ENCODE measurements around the gene ZNF883. TPM values are rescaled to one million over a fixed set of nuclear protein-coding genes. Genes with fewer than 3 reads are reported as not detected.

ZNF883 gene
- total RNA-seq, 1 experiment from 2014 or later, result 0.13 TPM

DNA sequence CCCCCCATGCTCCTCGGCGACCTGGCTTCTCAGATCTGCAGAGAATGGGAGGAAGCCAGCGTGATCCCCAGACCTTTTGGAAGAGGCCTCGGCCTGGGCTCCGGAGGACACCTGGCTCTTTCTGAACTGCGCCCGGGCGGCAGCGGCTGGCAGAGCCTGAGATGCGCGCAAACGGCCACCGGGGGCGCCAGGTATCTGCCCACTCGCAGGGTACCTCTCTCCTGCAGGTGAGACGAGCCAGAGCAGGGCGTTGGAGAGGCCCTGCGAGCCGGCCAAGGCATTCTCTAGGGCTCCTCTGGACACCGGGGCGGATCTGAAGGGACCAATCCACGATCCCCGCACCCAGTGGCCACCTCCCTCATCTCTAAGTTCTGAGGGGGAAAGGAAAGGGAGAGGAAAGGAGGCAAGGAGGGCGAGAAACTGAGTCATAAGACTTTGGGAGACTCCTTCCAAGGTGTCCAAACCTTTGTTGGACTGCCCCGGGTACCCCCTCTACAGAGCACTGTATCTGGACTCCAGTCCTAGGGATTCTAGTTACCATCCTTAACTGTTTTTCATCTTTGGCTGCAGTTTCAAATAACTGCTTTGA is 66.3 kb downstream of the ZNF883 start:
- no peak for DNase-seq
- Histone ChIP-seq H3K27me3 (no peaks in the 10 kb centered on the region), H3K36me3 (no peaks in the 10 kb centered on the region), H3K9me3 (no peaks in the 10 kb centered on the region), H3K4me3 (no peak overlapping the region)

- Histone ChIP-seq H3K27me3 (no peaks in the 10 kb centered on the region; the same call in 1 of the 2 replicates), H3K4me3 (no peak overlapping the region), H3K36me3 (no peaks in the 10 kb centered on the region), H3K9me3 (no peaks in the 10 kb centered on the region)
- no peak for DNase-seq
Measured at GRCh38 chr9:112939418-112939817, 72.6 kb downstream of the ZNF883 start.

DNA sequence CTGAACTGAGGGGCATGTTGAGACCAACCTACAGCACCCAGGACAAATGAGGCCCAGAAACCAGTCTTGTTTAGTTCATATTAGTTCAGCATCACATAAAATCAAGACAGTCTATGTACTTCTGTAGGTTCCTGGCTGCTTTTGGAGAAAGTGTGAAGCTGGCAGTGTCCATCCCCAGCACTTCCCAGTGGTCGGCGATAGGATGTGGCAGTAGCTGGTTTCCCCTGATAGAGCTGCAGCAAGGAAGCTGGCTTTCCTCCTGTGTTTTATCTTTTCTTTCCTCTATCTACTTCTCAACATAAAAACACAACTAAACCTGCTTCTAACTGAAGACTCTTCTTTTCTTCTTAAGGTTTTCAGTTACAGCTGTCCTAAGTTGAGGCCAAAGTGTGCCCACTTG is 78.3 kb downstream of the ZNF883 start:
- DNase-seq, result no peak
- Histone ChIP-seq H3K36me3 (no peaks in the 10 kb centered on the region), H3K4me3 (no peak overlapping the region), H3K27me3 (no peaks in the 10 kb centered on the region; the same call in 1 of the 2 replicates), H3K9me3 (no peaks in the 10 kb centered on the region)

- H3K36me3 ChIP-seq, result no peaks in the 10 kb centered on the region
- H3K9me3 ChIP-seq, result no peaks in the 10 kb centered on the region
- DNase-seq, result no peak
- H3K4me3 ChIP-seq, result no peak overlapping the region
- peaks cover 8% of the 10 kb centered on the region for H3K27me3 ChIP-seq
Measured at GRCh38 chr9:112925058-112925641, 86.8 kb downstream of the ZNF883 start.

GRCh38 chr9:112921549-112921948 is 90.4 kb downstream of the ZNF883 start:
- H3K27me3 ChIP-seq, result peaks cover 8% of the 10 kb centered on the region
- no peak overlapping the region for H3K4me3 ChIP-seq
- no peaks in the 10 kb centered on the region for H3K36me3 ChIP-seq
- DNase-seq, result no peak
- H3K9me3 ChIP-seq, result no peaks in the 10 kb centered on the region

DNA sequence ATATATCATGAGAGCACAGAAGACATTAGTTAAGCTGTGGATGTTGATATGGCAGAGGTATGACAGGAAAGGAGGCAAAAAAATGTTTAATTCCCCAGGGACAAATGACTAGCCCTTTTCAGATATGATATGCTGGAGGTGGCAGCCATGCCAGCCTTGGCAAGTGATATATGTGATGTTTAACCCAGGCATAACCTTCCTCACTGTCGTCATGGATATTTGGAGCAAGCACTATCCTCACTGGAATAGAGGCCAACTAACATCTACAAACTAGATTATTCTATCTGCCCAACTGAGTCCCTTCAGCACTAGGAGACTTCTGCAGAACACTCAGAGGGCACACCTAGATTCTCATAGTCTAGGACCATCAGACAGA is 94.0 kb downstream of the ZNF883 start:
- H3K27me3 ChIP-seq, result no peaks in the 10 kb centered on the region
- DNase-seq, result no peak
- H3K4me3 ChIP-seq, result no peak overlapping the region
- no peaks in the 10 kb centered on the region for H3K36me3 ChIP-seq
- H3K9me3 ChIP-seq, result no peaks in the 10 kb centered on the region

GRCh38 chr9:112917047-112917986 is 94.7 kb downstream of the ZNF883 start:
- H3K27me3 ChIP-seq, result no peaks in the 10 kb centered on the region
- H3K9me3 ChIP-seq, result no peaks in the 10 kb centered on the region
- no peak overlapping the region for H3K4me3 ChIP-seq
- no peak for DNase-seq
- H3K36me3 ChIP-seq, result no peaks in the 10 kb centered on the region

DNA sequence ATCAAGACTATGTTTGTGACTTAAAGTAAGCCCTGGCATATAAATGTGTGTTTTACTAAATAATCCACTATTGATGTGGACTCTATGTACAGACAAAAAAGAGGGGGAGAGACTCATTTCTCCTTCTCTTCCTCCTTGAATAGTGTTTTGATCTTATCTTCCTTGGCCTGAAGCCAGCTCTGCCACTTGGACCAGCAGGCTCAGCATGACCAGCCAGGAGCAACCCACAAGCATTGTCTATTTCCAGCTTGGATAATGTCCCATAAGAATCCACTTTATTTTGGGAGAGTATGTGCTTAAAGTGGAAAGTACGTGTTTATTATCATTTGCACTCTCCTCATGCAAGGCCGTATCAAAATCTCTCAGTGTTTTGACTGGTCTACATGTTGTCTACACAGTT is 97.5 kb downstream of the ZNF883 start:
- no peak overlapping the region for H3K4me3 ChIP-seq
- no peaks in the 10 kb centered on the region for H3K36me3 ChIP-seq
- H3K9me3 ChIP-seq, result no peaks in the 10 kb centered on the region
- DNase-seq, result no peak
- no peaks in the 10 kb centered on the region for H3K27me3 ChIP-seq

DNA sequence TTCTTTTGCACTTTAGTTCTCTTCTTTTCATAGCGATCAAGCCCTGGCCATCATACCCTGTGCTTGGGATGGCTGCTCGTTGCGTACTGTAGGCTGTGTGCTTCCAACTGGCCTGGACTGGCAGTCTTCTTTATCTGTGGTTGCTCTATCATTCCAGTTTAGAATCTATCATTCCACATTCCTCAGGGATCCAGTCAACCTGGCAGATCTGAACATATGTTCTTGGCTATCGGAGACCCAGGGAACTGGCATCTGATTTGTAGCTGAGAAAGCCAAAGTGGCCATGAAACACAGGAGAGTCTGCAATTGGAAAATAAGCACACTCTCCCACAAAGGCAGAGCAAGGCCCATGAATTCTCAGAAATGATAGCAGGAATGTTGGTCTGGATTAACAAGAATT is 98.7 kb downstream of the ZNF883 start:
- H3K9me3 ChIP-seq, result no peaks in the 10 kb centered on the region
- H3K36me3 ChIP-seq, result no peaks in the 10 kb centered on the region
- no peaks in the 10 kb centered on the region for H3K27me3 ChIP-seq
- no peak overlapping the region for H3K4me3 ChIP-seq
- no peak for DNase-seq

DNA sequence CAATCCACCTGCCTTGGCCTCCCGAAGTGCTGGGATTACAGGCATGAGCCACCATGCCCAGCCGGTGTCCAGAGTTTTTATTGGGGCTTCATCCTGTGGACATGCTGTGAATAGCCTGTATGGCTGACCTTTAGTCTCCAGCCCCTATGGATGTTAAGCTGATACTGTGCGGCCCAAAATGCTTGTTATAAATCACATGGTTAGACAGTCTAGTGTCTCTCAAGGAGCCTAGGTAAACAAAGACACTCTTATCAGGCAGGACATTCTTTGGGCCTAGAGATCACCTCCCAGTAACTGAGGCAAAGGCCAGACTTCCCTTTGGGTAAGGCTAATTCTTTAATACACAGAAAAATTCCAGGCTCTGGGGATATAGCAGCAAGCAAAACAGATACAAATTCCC is 99.4 kb downstream of the ZNF883 start:
- no peaks in the 10 kb centered on the region for H3K27me3 ChIP-seq
- no peak for DNase-seq
- H3K9me3 ChIP-seq, result no peaks in the 10 kb centered on the region
- H3K4me3 ChIP-seq, result no peak overlapping the region
- H3K36me3 ChIP-seq, result no peaks in the 10 kb centered on the region

GRCh38 chr9:112911736-112912135 is 100.3 kb downstream of the ZNF883 start:
- H3K4me3 ChIP-seq, result no peak overlapping the region
- DNase-seq, result no peak

More at GRCh38 chr9:112911736-112912135, 100.3 kb downstream of the ZNF883 start:
- H3K9me3 ChIP-seq, result no peaks in the 10 kb centered on the region
- H3K27me3 ChIP-seq, result no peaks in the 10 kb centered on the region
- H3K36me3 ChIP-seq, result no peaks in the 10 kb centered on the region

Other genes with a start within 250 kb of the ZNF883 start
- gene SLC46A2, start 121.3 kb downstream of the ZNF883 start, total RNA-seq (2014; rRNA removed; shearing (Covaris generic); ENCODE audit: low replicate concordance), result not detected in 2 replicates
- gene ZFP37, start 44.5 kb upstream of the ZNF883 start, total RNA-seq (2014; rRNA removed; shearing (Covaris generic); ENCODE audit: low replicate concordance), result 0.62 and 2.2 TPM in 2 replicates
- 3.1 and 7.6 TPM in 2 replicates for gene SLC31A2, start 138.8 kb upstream of the ZNF883 start, total RNA-seq (2014; rRNA removed; shearing (Covaris generic); ENCODE audit: low replicate concordance)
- gene FKBP15, start 209.1 kb upstream of the ZNF883 start, total RNA-seq (2014; rRNA removed; shearing (Covaris generic); ENCODE audit: low replicate concordance), result 7.9 and 14.2 TPM in 2 replicates
- 13.9 and 14.7 TPM in 2 replicates for gene SLC31A1, start 209.4 kb upstream of the ZNF883 start, total RNA-seq (2014; rRNA removed; shearing (Covaris generic); ENCODE audit: low replicate concordance)